ENCODE measurements around the gene CYLD.

- no peak for TF ChIP-seq CTCF (IDR thresholded peaks at IDR 0.05; ENCODE audit: low read length)
- TF ChIP-seq EZH2 (optimal IDR thresholded peaks at IDR 0.05; ENCODE audit: low read depth, low read length): no peak
Observed at GRCh38 chr16:50819706-50820105, 77.8 kb downstream of the CYLD start.

Measured in MM.1S (cell line).